Tibial artery (tissue), 4 donors: ENCODE measurements around the gene CCNI.
"Not testable (repeated sequence)": the region's sequence is repeated elsewhere in the genome, so short reads cannot be mapped to it uniquely, and the experiment has no call there.

Source experiments
- DNase-seq, 2 donors: peaks; one replicate each; pipeline ENCODE4 v3.0.0-alpha.2; 2019
- H3K27ac ChIP-seq, 2 donors: fragments of 200-600 bp; sonication (generic) in 1 of 2; 1 replicate in 1 of 2; 2 replicates in 1 of 2; pipeline ENCODE4 v1.5.1; 2018 to 2019; ENCODE audit warnings: mild to moderate bottlenecking in 1 of 2
- H3K27me3 ChIP-seq, 2 donors: fragments of 200-600 bp; sonication (generic) in 1 of 2; one replicate each; pipeline versions ENCODE4 v1.5.1 to v1.6.0; 2016 to 2019
- H3K36me3 ChIP-seq, 3 donors: fragments of 200-600 bp; sonication (generic) in 2 of 3; one replicate each; pipeline ENCODE4 v1.5.1; 2016 to 2019; ENCODE audit warnings: mild to moderate bottlenecking in 2 of 3
- H3K4me1 ChIP-seq, 4 donors: fragments of 200-600 bp; sonication (generic) in 2 of 4; 1 replicate in 3 of 4; 2 replicates in 1 of 4; pipeline ENCODE4 v1.5.1; 2016 to 2019
- H3K4me3 ChIP-seq, 2 donors: fragments of 200-600 bp; sonication (generic) in 1 of 2; 1 replicate in 1 of 2; 2 replicates in 1 of 2; pipeline ENCODE4 v1.5.1; 2018 to 2019; ENCODE audit warnings: mild to moderate bottlenecking in 2 of 2
- H3K9me3 ChIP-seq, 3 donors: fragments of 200-600 bp; sonication (generic) in 1 of 3; one replicate each; pipeline ENCODE4 v1.5.1; 2016 to 2019
- intact Hi-C: fragments of 100-400 bp; cut with DNase I; formaldehyde crosslinking; loops from one replicate; pipeline ENCODE4 v1.15.0; 2023; ENCODE audit warnings: low total_unique reads
- TF ChIP-seq, protein P1 (sequence below), 2 experiments: fragments of 200-600 bp in 1 of 2; fragments of 450-650 bp in 1 of 2; IDR thresholded peaks; one replicate each; pipeline ENCODE4 v1.5.1; 2017 to 2019; ENCODE audit warnings: antibody characterized with exemption in 2 of 2, mild to moderate bottlenecking in 1 of 2, moderate library complexity in 1 of 2

CCNI gene

DNA sequence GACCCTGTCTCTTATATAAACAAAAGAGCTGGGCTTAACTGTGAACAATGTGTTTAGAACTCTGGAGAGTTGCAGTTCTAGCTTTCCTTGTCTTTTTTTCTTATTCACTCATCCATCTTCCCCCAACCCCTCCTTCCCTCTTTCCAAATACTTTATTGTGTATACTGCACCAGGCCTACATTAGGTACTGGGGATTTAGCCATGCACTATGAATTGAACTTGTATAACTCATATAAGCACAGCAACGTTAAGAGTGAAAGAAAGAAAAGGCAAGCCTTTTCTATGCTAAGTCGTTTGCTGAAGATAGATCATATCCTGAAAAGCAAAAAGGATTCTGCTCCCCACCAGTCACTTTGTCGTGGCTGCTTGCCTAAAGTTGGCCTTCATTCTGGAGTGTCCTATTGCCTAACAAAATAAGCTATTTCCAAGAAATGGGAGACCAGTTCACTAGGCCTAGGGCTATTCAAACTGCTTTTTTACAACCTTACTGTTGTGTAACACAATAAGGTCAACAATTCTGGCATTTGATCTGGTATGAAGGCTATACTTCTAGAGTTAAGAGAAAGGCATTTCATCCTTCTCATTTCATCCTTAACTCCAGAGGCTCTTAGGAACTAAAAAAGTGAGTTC lies 32.2 kb downstream of the CCNI start:
- TF ChIP-seq, protein P1, sequence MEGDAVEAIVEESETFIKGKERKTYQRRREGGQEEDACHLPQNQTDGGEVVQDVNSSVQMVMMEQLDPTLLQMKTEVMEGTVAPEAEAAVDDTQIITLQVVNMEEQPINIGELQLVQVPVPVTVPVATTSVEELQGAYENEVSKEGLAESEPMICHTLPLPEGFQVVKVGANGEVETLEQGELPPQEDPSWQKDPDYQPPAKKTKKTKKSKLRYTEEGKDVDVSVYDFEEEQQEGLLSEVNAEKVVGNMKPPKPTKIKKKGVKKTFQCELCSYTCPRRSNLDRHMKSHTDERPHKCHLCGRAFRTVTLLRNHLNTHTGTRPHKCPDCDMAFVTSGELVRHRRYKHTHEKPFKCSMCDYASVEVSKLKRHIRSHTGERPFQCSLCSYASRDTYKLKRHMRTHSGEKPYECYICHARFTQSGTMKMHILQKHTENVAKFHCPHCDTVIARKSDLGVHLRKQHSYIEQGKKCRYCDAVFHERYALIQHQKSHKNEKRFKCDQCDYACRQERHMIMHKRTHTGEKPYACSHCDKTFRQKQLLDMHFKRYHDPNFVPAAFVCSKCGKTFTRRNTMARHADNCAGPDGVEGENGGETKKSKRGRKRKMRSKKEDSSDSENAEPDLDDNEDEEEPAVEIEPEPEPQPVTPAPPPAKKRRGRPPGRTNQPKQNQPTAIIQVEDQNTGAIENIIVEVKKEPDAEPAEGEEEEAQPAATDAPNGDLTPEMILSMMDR (IDR thresholded peaks at IDR 0.05): no peak
- H3K9me3 ChIP-seq: no peaks in the 10 kb centered on the region
- H3K27me3 ChIP-seq: no peaks in the 10 kb centered on the region
- intact Hi-C loops: loop anchor here (10.0 kb wide), 1 partner anchor 89 kb away; no protein-coding TSS in a partner anchor
- peaks cover 12 to 15% (median 13%) of the 10 kb centered on the region in 3 donors for H3K36me3 ChIP-seq
- DNase-seq: peak in 1 of 2 donors; percentile 41
- no peak overlapping the region for H3K4me3 ChIP-seq
- H3K27ac ChIP-seq: peak overlapping the region; percentile 24 to 31
- peaks cover 0 to 23% (median 12%) of the 10 kb centered on the region in 4 donors for H3K4me1 ChIP-seq

DNA sequence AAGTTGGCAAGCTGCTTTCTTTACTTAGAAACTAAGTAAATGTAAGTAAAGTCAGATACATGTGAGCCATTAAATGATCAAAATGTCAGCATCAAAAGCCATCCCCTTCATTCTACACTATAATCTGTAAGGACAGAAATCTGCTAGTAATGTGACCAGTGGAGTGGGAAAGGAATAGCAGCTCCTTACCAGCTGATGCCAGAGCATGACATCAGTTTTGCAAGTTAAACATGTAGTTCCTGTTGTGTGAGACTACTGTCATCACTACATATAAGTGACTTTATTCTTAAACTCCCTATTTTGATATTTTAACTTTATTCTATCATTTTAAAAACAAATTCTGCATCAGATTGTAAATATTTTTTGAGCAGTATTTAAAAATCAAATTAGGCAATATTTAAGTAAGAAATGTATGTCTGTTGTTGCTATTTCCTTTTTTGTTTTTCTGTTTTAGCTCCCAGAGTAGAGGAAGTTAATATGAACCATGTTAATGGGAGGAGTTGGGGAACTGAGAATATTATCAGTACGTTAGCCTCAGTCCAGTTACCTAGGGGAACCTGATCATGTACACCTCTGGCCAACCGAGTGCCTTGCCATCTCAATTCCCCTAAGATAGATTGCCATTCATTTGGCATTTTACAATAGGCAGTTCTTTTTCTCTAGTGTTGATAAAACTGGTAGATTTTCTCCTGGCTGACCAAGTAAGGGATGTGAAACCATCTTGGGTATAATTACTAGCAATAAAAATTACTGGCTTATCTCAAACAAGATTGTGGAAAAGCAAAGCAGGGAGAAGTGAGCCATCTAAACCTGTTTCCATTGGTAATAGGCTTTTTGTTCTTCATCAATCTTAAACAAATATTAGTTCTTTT lies 34.7 kb downstream of the CCNI start:
- no peak for DNase-seq
- no peak overlapping the region for H3K27ac ChIP-seq
- peaks cover 0 to 11% (median 7%) of the 10 kb centered on the region in 3 donors for H3K36me3 ChIP-seq
- peaks cover 0 to 29% (median 12%) of the 10 kb centered on the region in 4 donors for H3K4me1 ChIP-seq
- H3K4me3 ChIP-seq: no peak overlapping the region
- H3K27me3 ChIP-seq: no peaks in the 10 kb centered on the region
- intact Hi-C loops: loop anchor here (10.0 kb wide), 1 partner anchor 86 kb away; no protein-coding TSS in a partner anchor
- no peaks in the 10 kb centered on the region for H3K9me3 ChIP-seq
- TF ChIP-seq, protein P1 (IDR thresholded peaks at IDR 0.05): no peak

DNA sequence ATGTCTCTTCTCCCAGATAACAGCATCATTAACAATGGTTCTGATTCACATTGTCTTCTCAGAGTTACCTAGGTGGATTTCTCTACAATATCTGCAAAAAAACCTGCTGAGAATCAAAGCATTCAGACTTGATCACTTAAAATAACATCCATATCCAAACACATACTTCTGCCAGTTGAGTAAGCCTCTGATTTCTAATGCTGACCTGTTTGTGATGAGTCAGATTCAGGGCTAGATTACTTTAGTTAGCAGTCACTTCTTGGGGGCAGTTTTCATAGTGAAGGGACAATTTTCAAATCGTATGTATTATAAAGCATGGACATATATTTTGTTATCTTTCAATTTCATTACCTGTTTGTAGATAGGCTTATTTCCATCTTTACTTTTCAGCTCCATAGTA lies 35.5 kb downstream of the CCNI start:
- no peaks in the 10 kb centered on the region for H3K9me3 ChIP-seq
- no peak overlapping the region for H3K4me3 ChIP-seq
- intact Hi-C loops: loop anchor here (10.0 kb wide), 1 partner anchor 85 kb away; no protein-coding TSS in a partner anchor
- H3K36me3 ChIP-seq: peaks cover 4 to 11% (median 8%) of the 10 kb centered on the region in 3 donors
- peaks cover 0 to 35% (median 12%) of the 10 kb centered on the region in 4 donors for H3K4me1 ChIP-seq
- no peak overlapping the region for H3K27ac ChIP-seq
- TF ChIP-seq, protein P1 (IDR thresholded peaks at IDR 0.05): no peak
- DNase-seq: no peak
- no peaks in the 10 kb centered on the region for H3K27me3 ChIP-seq

DNA sequence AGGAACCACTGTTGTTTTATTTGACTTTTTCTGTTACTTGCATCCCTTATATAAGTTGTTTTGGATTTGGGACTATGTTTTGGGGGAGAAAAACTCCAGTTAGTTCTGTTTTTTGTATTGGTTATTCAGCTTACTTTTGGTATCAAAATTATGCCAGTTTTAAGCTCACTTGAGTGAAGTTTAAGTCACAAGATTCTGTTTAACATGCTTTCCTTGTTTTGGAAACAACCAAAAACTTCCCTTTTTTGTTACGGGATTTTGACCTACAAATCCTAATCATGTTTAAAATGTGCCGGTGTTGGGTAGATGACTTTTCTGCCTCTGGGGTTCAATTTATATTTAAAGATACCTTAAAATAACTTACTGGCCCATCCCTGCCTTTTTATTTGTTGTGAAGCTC lies 36.0 kb downstream of the CCNI start:
- Histone ChIP-seq H3K27me3 (no peaks in the 10 kb centered on the region), H3K9me3 (no peaks in the 10 kb centered on the region), H3K27ac (no peak overlapping the region), H3K4me1 (peaks cover 0 to 32% (median 12%) of the 10 kb centered on the region in 4 donors), H3K4me3 (no peak overlapping the region), H3K36me3 (peaks cover 9 to 14% (median 13%) of the 10 kb centered on the region in 3 donors)
- intact Hi-C loops: loop anchor here (10.0 kb wide), 1 partner anchor 85 kb away; no protein-coding TSS in a partner anchor
- DNase-seq: no peak
- TF ChIP-seq, protein P1 (IDR thresholded peaks at IDR 0.05): no peak

DNA sequence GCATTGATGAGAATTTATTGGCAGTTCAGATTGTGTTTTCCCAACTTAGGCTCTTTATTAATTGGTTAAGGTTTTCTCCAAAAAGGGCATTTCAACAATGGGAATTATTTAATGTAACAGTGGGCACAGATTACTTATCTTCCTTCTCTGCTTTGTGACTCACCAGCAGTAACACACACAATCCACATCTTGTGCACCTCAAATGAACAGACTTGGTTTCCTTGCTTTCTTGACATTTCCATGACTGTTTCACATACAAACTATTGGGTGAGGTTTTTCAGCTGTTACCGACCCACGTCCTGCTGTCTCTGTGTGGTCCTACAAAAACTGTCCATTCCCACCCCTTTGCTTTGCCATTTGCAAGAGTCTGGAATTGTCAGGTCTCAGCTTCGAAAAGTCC lies 38.1 kb downstream of the CCNI start:
- no peaks in the 10 kb centered on the region for H3K27me3 ChIP-seq
- H3K4me3 ChIP-seq: no peak overlapping the region
- TF ChIP-seq, protein P1 (IDR thresholded peaks at IDR 0.05): no peak
- no peaks in the 10 kb centered on the region for H3K9me3 ChIP-seq
- no peak for DNase-seq
- H3K4me1 ChIP-seq: peaks cover 0 to 13% (median 1%) of the 10 kb centered on the region in 4 donors
- peaks cover 17 to 34% (median 24%) of the 10 kb centered on the region in 3 donors for H3K36me3 ChIP-seq
- H3K27ac ChIP-seq: no peak overlapping the region
- intact Hi-C loops: no loop called here

DNA sequence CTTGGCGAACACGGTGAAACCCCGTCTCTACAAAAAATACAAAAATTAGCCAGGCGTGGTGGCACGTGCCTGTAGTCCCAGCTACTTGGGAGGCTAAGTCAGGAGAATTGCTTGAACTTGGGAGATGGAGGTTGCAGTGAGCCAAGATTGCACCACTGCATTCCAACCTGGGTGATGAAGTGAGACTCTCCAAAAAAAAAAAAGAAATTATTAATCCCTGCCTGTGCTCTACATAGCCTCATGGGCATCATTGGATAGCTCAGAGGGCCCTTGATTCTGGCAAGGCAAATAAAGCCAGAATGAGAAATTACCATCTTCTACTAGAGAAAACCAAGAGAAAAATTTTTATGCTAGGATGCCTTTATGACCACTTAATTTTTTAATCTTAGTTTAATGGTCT lies 38.6 kb downstream of the CCNI start:
- intact Hi-C loops, H3K27ac ChIP-seq, H3K9me3 ChIP-seq, DNase-seq, H3K4me3 ChIP-seq, H3K27me3 ChIP-seq: not testable (repeated sequence)
- Histone ChIP-seq H3K36me3 (peaks cover 17 to 34% (median 27%) of the 10 kb centered on the region in 3 donors), H3K4me1 (peaks cover 0 to 13% (median 1%) of the 10 kb centered on the region in 4 donors)
